ENCODE measurements around the gene SCG3.

DNA sequence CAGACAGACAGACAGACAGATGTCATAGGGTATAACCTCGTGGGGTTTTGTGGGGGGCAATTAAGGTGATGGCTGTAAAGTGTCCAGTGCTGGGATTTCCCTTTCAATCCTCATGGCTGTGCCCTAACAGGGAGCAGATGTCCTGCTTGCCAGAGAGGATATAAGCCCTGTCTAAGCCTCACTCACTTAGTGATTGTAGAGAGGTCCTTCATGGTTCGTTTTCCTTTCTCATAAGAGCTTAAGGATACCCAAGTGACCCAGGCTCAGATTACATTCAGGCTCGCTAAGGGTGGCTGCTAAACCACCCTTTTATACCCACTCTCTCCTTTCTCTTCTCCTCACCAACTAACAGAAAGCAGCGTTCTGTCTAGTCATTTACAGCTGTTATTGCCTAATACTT, 36.9 kb downstream of the SCG3 start:
- TF ChIP-seq, protein P1, sequence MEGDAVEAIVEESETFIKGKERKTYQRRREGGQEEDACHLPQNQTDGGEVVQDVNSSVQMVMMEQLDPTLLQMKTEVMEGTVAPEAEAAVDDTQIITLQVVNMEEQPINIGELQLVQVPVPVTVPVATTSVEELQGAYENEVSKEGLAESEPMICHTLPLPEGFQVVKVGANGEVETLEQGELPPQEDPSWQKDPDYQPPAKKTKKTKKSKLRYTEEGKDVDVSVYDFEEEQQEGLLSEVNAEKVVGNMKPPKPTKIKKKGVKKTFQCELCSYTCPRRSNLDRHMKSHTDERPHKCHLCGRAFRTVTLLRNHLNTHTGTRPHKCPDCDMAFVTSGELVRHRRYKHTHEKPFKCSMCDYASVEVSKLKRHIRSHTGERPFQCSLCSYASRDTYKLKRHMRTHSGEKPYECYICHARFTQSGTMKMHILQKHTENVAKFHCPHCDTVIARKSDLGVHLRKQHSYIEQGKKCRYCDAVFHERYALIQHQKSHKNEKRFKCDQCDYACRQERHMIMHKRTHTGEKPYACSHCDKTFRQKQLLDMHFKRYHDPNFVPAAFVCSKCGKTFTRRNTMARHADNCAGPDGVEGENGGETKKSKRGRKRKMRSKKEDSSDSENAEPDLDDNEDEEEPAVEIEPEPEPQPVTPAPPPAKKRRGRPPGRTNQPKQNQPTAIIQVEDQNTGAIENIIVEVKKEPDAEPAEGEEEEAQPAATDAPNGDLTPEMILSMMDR (conservative IDR thresholded peaks at IDR 0.05; ENCODE audit: low read length): no peak
- TF ChIP-seq EZH2phosphoT487 (IDR thresholded peaks at IDR 0.05; ENCODE audit: borderline replicate concordance): no peak

Data from Loucy (cell line).